Natural killer cell treated with Interleukin-12 subunit alpha and Interleukin-12 subunit beta and Interleukin-15 and Interleukin-18, amount 100 ng/mL, for 72 hours (primary cell): Measurements from ENCODE around the gene TWF2. TPM values are rescaled to one million over a fixed set of nuclear protein-coding genes. Genes with fewer than 3 reads are reported as not detected.

ENCODE experiments used
- ATAC-seq, 2 donors: fragments of 150-1000 bp; cut with Tn5 transposase in 1 of 2; sonication (Bioruptor Pico), chemical (Tn5 transposase) in 1 of 2; 2 replicates each; pipeline ENCODE4 v1.10.0; 2021
- DNase-seq: peaks from one replicate; pipeline ENCODE4 v3.0.0; 2022; ENCODE audit warnings: low spot score
- H3K27ac Mint-ChIP-seq, 2 donors: 1 replicate in 1 of 2; 2 replicates in 1 of 2; pipeline ENCODE4 v1.8.0; 2022; ENCODE audit warnings: mixed read lengths in 2 of 2, mild to moderate bottlenecking in 1 of 2, moderate library complexity in 1 of 2
- H3K27me3 Mint-ChIP-seq, 2 donors: 1 replicate in 1 of 2; 2 replicates in 1 of 2; pipeline ENCODE4 v1.8.0; 2022; ENCODE audit warnings: mixed read lengths in 2 of 2
- H3K36me3 Mint-ChIP-seq: one replicate; pipeline ENCODE4 v1.8.0; 2022; ENCODE audit warnings: mixed read lengths
- H3K4me1 Mint-ChIP-seq, 2 donors: 1 replicate in 1 of 2; 2 replicates in 1 of 2; pipeline ENCODE4 v1.8.0; 2022; ENCODE audit warnings: low read depth in 2 of 2, mixed read lengths in 2 of 2, mild to moderate bottlenecking in 1 of 2
- H3K4me3 Mint-ChIP-seq: one replicate; pipeline ENCODE4 v1.8.0; 2022; ENCODE audit warnings: mixed read lengths
- H3K9me3 Mint-ChIP-seq: 2 replicates; pipeline ENCODE4 v1.8.0; 2022; ENCODE audit warnings: mixed read lengths
- total RNA-seq, 2 donors: library from RNA; stranded (reverse); gene quantifications; one replicate each; pipeline ENCODE4 v1.2.3, GENCODE V29; 2022

The TWF2 gene
- total RNA-seq, 2 donors from 2014 or later: 90.3 to 117 TPM

DNA sequence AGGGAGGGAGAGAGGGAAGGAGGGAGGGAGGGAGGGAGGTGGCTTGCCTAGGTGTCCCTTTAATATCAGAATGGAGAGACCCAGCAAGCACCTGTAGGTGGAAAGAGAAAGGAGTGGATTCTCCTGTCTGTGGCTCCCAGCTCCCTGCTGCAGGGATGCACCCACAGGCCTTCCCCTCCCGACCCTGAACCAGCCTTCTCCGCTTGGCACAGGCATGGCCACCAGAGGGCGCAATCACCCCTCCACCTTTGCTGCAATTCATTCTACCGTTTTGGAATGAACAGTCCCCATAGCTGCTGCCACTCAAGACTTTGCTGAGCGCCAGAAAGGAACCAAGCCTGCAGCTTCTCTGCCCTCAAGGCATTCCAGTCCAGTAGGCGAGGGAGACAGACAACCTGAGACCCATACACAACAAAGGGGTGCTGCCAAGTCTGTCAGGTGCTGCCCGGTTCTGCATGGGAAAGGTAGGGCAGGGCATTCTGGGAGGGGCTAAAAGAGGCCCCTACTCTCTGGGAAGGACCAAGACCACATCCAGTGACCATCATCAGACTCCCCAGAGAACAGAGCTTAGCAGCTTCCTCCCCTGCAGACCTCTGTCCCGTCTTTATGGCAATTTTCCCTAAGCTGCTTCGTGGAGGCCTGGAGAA is 18.5 kb downstream of the TWF2 start:
- H3K36me3 Mint-ChIP-seq: no peaks in the 10 kb centered on the region
- H3K27ac Mint-ChIP-seq: no peak overlapping the region
- peak; percentile 64 to 76 for ATAC-seq
- H3K9me3 Mint-ChIP-seq: no peaks in the 10 kb centered on the region
- H3K27me3 Mint-ChIP-seq: no peaks in the 10 kb centered on the region
- peaks cover 23 to 28% of the 10 kb centered on the region in 2 donors for H3K4me1 Mint-ChIP-seq
- no peak overlapping the region for H3K4me3 Mint-ChIP-seq
- DNase-seq: peak; percentile 84

DNA sequence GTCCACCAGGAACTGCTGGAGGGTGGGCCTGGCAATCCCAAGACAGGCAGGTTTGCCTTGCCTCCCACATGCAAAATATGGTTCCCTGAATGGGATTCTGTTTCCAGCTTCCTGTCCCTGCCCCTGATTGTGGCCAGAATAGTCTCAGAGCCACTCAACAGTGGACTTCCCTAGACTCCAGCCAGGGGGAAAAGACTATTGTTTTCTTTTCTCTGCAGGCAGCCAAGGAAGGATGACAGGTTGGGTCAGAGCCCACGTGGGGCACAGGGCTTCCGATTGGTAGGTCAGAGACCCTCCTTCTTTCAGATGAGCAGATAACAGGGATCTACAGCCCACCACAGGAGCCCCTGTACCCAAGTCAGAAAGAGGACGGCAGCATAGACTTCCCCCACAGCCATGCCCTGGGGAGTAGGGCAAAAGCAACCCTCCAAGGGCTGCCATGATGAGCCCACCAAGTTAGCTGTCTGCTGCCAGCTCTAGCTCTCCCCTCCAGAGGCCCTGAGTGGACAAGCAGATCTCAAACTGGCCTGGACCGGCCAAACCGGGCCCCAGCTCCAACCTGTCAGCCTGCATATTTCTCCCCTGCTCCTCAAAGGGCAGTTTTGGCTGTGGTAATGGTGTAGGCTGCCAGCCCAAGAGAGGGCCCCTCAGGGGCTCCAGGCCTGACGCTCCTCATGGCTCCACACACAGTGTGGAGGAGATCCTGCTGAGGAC is 19.9 kb downstream of the TWF2 start:
- Mint-ChIP-seq H3K27ac (peak overlapping the region; percentile 26 to 64), H3K27me3 (no peaks in the 10 kb centered on the region), H3K36me3 (peaks cover 8% of the 10 kb centered on the region), H3K4me1 (peaks cover 23 to 29% of the 10 kb centered on the region in 2 donors), H3K4me3 (peak overlapping the region; percentile 22), H3K9me3 (no peaks in the 10 kb centered on the region)
- ATAC-seq (no peak), DNase-seq (no peak)

DNA sequence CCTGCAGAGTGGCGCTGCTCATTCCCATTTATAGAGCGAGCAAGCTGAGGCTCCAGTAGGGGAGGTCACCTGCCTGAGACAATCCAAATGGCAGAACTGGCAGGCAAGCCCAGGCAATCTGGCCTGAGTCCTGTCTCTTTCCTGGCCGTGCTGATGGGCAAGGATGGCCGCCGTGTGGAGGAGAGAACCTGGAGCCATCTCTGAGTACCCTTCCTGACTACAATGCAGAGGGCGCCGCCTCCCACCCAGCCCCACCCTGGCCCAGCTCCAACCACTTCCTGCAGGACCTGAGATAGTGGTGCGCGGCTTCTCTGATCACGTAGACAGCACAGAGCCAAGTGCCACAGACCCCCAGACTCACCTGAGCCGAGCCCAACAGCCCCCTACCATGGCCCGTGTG is 20.5 kb downstream of the TWF2 start:
- Mint-ChIP-seq H3K9me3 (no peaks in the 10 kb centered on the region), H3K4me1 (peaks cover 27 to 31% of the 10 kb centered on the region in 2 donors), H3K27ac (peak overlapping the region; percentile 26 to 64), H3K36me3 (peaks cover 12% of the 10 kb centered on the region), H3K4me3 (peak overlapping the region; percentile 1), H3K27me3 (no peaks in the 10 kb centered on the region)
- peak; percentile 50 to 73 for ATAC-seq
- no peak for DNase-seq

DNA sequence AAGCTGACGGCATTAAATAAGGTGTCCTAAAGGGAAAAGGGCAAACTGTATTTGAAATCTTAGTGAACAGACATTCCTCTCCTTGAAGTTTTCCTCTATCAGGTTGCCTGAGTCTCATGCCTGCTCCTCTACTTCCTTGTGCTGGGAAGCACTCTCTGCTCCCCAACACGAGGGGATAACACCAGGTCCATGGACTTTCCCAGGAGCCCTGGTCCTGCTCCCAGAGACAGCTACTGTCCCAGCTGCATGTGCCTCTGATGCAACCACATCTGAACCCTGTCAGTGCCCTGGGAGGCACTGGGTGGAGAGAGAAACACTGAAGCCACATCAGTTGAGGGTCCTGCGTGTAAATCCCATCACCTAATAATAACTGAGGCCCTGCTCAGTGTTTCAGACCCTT is 20.9 kb downstream of the TWF2 start:
- peak overlapping the region; percentile 26 to 64 for H3K27ac Mint-ChIP-seq
- no peaks in the 10 kb centered on the region for H3K9me3 Mint-ChIP-seq
- peaks cover 28 to 32% of the 10 kb centered on the region in 2 donors for H3K4me1 Mint-ChIP-seq
- DNase-seq: no peak
- H3K36me3 Mint-ChIP-seq: peaks cover 14% of the 10 kb centered on the region
- H3K4me3 Mint-ChIP-seq: peak overlapping the region; percentile 1
- no peak for ATAC-seq
- no peaks in the 10 kb centered on the region for H3K27me3 Mint-ChIP-seq

GRCh38 chr3:52217409-52217805 is 21.6 kb downstream of the TWF2 start:
- Mint-ChIP-seq H3K27me3 (no peaks in the 10 kb centered on the region), H3K4me3 (peak overlapping the region; percentile 1), H3K9me3 (no peaks in the 10 kb centered on the region), H3K4me1 (peaks cover 28 to 32% of the 10 kb centered on the region in 2 donors), H3K36me3 (peaks cover 14% of the 10 kb centered on the region), H3K27ac (peak overlapping the region; percentile 32 to 64)
- ATAC-seq (no peak), DNase-seq (no peak)

DNA sequence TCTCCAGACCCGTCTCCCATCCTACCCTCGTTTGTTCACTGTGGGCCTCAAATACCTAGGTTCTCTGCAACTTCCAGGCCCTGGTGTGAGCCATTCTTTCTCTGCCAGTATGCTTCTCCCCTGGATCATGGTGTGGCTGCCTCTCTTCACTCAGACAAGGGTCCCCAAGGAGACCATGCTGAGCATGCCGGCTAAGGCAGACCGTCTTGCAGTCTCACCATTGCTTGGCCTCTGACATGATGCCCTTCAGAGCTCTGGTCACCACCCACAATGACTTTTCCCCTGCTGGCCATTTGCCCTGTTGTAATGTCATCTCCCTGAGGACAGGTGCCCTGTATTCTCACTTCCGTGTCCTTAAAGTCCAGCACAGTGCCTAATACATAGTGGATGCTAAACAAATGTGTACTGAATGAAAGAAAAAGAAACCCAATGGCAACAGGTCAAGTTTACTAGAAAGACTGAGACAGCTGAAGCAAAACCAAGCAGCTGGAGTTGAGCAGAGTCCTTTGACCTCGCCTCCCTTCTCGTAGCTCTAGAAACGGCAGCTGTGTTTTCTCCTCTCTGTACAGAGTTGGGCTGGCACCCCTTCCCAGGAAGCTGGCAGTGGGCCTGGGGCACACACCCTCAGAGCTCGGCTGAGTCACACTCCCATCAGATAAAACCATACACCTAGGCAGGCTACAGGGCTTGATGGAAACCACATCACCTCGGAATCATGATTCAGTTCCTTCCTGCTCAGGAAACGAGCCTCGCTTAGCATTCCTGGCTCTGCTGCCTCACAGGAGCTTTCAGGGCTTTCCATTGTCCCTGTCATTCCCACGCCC is 22.2 kb downstream of the TWF2 start:
- ATAC-seq: peak in 1 of 2 donors; percentile 18
- Mint-ChIP-seq H3K9me3 (no peaks in the 10 kb centered on the region), H3K4me1 (peaks cover 28 to 32% of the 10 kb centered on the region in 2 donors), H3K27me3 (no peaks in the 10 kb centered on the region), H3K4me3 (peak overlapping the region; percentile 1), H3K27ac (peak overlapping the region; percentile 32 to 64), H3K36me3 (peaks cover 14% of the 10 kb centered on the region)
- DNase-seq: no peak

- H3K36me3 Mint-ChIP-seq: peaks cover 14% of the 10 kb centered on the region
- no peak overlapping the region for H3K27ac Mint-ChIP-seq
- no peak overlapping the region for H3K4me3 Mint-ChIP-seq
- no peak for ATAC-seq
- DNase-seq: no peak
- no peaks in the 10 kb centered on the region for H3K27me3 Mint-ChIP-seq
- H3K9me3 Mint-ChIP-seq: no peaks in the 10 kb centered on the region
- H3K4me1 Mint-ChIP-seq: peaks cover 29 to 38% of the 10 kb centered on the region in 2 donors
Observed at GRCh38 chr3:52215351-52215750, 23.6 kb downstream of the TWF2 start.

GRCh38 chr3:52213901-52214300 is 25.1 kb downstream of the TWF2 start:
- Mint-ChIP-seq H3K36me3 (peaks cover 19% of the 10 kb centered on the region), H3K27me3 (no peaks in the 10 kb centered on the region), H3K4me1 (peaks cover 28 to 38% of the 10 kb centered on the region in 2 donors), H3K9me3 (no peaks in the 10 kb centered on the region), H3K4me3 (no peak overlapping the region), H3K27ac (peak overlapping the region in 1 of 2 donors; percentile 5)
- DNase-seq (no peak), ATAC-seq (no peak)

GRCh38 chr3:52213005-52213404 is 26.0 kb downstream of the TWF2 start:
- H3K27ac Mint-ChIP-seq: no peak overlapping the region

GRCh38 chr3:52211268-52211891 is 27.6 kb downstream of the TWF2 start:
- H3K4me3 Mint-ChIP-seq: no peak overlapping the region
- H3K9me3 Mint-ChIP-seq: no peaks in the 10 kb centered on the region
- H3K27me3 Mint-ChIP-seq: no peaks in the 10 kb centered on the region
- no peak overlapping the region for H3K27ac Mint-ChIP-seq
- peaks cover 34% of the 10 kb centered on the region for H3K36me3 Mint-ChIP-seq
- ATAC-seq (no peak), DNase-seq (no peak)
- H3K4me1 Mint-ChIP-seq: peaks cover 12 to 19% of the 10 kb centered on the region in 2 donors

More at GRCh38 chr3:52213005-52213404, 26.0 kb downstream of the TWF2 start:
- Mint-ChIP-seq H3K36me3 (peaks cover 20% of the 10 kb centered on the region), H3K9me3 (no peaks in the 10 kb centered on the region), H3K27me3 (no peaks in the 10 kb centered on the region), H3K4me3 (no peak overlapping the region), H3K4me1 (peaks cover 25 to 32% of the 10 kb centered on the region in 2 donors)
- no peak for DNase-seq
- no peak for ATAC-seq

DNA sequence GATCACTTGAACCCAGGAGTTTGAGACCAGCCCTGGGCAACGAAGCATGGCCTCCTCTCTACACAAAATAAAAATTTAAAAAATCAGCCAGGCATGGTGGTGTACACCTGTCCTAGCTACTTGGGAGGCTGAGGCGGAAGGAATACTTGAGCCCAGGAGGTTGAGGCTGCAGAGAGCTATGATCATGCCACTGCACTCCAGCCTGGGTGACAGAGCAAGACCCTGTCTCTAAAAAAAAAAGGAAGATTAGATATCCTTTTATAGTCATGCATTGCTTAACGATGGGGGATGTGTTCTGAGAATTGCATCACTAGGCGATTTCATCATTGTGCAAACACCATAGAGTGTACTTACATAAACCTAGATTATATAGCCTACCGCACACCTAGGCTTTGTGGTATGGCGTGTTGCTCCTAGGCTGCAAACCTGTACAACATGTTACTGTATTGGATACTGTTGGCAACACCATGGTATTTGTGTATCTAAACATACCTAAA is 28.4 kb downstream of the TWF2 start:
- peaks cover 40% of the 10 kb centered on the region for H3K36me3 Mint-ChIP-seq
- no peaks in the 10 kb centered on the region for H3K27me3 Mint-ChIP-seq
- ATAC-seq (peak; percentile 65 to 81), DNase-seq (no peak)
- no peaks in the 10 kb centered on the region for H3K9me3 Mint-ChIP-seq
- no peak overlapping the region for H3K4me3 Mint-ChIP-seq
- H3K27ac Mint-ChIP-seq: peak overlapping the region; percentile 33 to 88
- peaks cover 12 to 21% of the 10 kb centered on the region in 2 donors for H3K4me1 Mint-ChIP-seq

- ATAC-seq (no peak), DNase-seq (no peak)
- no peak overlapping the region for H3K4me3 Mint-ChIP-seq
- H3K27me3 Mint-ChIP-seq: no peaks in the 10 kb centered on the region
- H3K4me1 Mint-ChIP-seq: peaks cover 13 to 21% of the 10 kb centered on the region in 2 donors
- no peaks in the 10 kb centered on the region for H3K9me3 Mint-ChIP-seq
- H3K27ac Mint-ChIP-seq: peak overlapping the region; percentile 33 to 88
- peaks cover 40% of the 10 kb centered on the region for H3K36me3 Mint-ChIP-seq
Observed at GRCh38 chr3:52210037-52210436, 28.9 kb downstream of the TWF2 start.

- H3K9me3 Mint-ChIP-seq: no peaks in the 10 kb centered on the region
- no peak overlapping the region for H3K27ac Mint-ChIP-seq
- H3K36me3 Mint-ChIP-seq: peaks cover 46% of the 10 kb centered on the region
- ATAC-seq (no peak), DNase-seq (no peak)
- no peak overlapping the region for H3K4me3 Mint-ChIP-seq
- no peaks in the 10 kb centered on the region for H3K27me3 Mint-ChIP-seq
- H3K4me1 Mint-ChIP-seq: peaks cover 22 to 30% of the 10 kb centered on the region in 2 donors
Observed at GRCh38 chr3:52208556-52208955, 30.4 kb downstream of the TWF2 start.
